Inferior parietal cortex (tissue), 1 donor: ENCODE data around the gene TMEM245.

Experiments
- DNase-seq: peaks from one replicate; pipeline ENCODE4 v3.0.0-alpha.2; 2016; ENCODE audit errors: extremely low spot score

TMEM245 gene

GRCh38 chr9:109119439-109120203 lies at the start of gene TMEM245:
Gene TMEM245, minus strand, starts transcription at chr9:109119947. Its CDS starts 34 bp downstream, at chr9:109119913.
- peak; percentile 94 for DNase-seq

GRCh38 chr9:109168170-109168569 lies 48.4 kb upstream of the TMEM245 start:
- DNase-seq, result no peak

DNA sequence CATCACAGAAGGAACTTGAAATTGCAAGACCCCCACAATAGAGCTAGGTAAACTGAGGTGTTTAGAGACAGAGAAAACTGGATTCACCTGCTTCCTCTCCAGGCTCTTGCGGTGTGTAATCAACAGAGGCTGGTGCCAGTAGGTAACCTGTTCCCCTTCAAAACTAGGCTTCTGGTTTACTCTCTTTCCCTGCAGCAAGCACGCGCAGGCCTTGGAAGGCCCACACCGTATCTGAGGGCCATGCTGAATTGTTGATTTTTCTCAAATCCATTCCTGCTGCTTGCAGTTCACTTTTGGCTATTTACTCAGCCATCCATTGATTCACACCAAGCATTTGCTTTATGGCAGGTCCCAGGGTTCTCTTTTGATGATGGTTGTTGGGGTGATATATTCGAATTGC lies 48.0 kb upstream of the TMEM245 start:
- no peak for DNase-seq

DNA sequence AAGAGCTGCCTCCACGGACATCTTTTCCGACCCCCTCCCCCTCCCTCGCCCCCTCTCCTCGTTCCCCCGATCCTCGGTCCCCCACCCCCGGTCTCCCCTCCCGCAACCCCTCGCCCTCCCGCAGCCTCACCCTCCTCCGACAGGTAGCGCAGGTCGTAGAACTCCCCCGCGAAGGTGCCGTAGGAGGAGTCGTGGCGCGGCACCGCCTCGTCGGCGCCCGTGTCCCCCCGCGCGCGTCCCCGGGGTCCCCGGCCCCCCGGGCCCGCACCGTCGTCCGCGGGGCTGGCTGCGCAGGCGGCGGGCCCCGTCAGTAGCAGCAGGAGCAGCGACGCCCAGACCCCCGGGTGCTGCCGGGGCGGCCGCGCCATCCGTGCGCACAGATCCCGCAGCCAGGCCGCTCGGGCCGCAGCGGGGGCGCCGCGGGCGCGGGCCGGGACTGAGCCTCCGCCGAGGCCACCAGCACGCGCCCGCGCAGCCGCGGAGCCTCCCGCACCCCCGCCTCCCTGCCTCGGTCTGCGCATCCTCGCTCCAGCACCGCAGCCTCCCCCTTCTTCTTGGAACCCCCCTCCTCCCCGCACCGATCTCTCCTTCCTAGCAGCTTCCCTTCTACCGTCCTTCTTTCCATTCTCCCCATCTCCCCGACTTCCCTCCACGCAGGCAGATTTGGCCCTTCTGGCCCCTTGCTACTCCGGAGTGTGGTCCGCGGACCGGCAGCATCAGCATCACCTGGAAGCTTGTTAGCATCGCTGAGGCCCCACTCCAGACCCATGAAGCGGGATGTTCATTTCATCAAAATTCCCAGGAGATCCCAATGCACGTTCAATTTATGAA lies 47.2 kb upstream of the TMEM245 start, which contains the start of gene FRRS1L:
FRRS1L (minus strand) TSS at position 479 of the 831 bp plus-strand sequence; CDS start at position 368, 111 bp downstream.
- DNase-seq, result peak; percentile 42

DNA sequence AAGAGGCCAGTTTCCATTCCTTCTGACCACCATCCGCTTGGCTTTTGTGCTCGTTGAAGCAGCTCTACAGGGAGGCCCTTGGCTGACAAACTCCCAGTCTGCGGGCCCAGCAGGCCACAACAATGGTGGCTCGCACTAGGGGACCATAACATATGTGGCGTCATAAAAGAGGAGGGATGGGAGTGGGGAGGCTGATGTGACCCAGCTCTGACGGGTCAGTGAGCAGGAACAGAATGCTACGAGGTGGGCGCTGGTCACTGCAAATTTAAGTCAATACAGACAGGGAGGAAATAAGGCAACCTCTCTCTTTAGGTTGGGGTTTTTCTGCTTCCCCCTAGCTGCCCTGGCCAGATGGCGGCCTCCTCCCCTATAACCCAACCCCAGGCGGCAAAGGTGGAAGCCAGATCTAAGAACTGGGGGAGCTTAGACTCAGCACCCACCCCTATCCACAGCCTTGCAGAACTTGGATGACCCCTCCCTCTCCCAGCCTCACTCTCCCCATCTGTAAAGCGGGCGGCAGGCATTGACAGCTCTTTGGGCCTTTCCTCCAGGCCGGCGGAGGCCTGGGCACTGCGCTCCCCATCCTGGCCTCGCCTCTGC lies 46.5 kb upstream of the TMEM245 start:
- no peak for DNase-seq

GRCh38 chr9:109164042-109164441 lies 44.3 kb upstream of the TMEM245 start:
- no peak for DNase-seq

DNA sequence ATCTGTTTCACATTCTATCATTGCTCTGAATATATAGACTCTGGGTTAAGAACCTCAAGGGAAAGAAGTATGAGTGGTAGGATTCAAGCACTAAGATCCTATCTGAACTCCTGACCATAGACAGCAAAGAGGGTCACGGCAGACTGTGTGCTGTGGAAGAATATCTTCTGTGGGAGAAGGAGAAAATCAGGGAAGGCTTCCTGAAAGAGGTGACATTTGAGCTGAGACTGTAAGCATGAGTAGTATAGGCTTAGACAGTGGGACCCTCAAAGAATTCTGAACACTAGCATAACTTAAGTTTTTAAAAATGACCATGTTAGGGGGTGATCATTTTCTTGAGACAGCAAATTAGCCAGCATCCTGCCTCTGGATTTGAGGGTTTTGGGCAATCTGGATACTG lies 43.4 kb upstream of the TMEM245 start:
- no peak for DNase-seq

- no peak for DNase-seq
These were observed 42.9 kb upstream of the TMEM245 start for GRCh38 chr9:109162677-109163076.

DNA sequence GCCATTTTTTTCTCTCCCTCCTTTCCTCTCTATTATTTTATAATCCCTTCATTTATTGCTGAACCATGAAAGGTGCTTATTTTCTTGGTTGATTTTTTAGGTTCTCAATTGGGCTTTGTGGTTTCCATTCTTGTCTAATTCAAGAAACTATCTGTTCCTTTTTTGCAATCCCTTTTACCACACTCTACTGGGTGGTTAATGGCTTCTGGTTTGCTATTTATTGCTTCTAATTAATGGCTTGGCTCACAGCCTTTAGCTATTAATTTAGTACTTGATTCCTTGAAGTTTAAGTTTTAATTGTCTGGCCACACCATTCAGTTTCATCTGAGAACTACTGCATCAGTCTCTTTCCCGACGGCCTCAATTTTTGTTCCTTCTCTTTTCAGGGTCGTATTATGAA lies 41.7 kb upstream of the TMEM245 start:
- no peak for DNase-seq

DNA sequence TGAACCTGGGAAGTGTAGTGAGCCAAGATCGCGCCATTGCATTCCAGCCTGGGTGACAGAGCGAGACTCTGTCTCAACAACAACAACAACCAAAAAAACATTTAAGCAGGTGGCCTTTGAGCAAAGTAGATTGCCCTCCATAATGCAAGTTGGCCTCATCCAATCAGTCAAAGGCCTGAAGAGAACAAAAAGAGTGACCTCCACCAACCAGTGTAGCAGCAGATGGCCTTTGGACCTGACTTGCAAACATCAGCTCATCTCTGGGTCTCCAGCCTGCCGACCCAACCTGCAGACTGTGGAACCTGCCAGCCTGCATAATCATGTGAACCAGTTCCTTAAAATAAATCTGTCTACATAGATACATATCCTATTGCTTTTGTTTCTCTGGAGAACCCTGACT lies 39.8 kb upstream of the TMEM245 start:
- DNase-seq, result no peak

DNA sequence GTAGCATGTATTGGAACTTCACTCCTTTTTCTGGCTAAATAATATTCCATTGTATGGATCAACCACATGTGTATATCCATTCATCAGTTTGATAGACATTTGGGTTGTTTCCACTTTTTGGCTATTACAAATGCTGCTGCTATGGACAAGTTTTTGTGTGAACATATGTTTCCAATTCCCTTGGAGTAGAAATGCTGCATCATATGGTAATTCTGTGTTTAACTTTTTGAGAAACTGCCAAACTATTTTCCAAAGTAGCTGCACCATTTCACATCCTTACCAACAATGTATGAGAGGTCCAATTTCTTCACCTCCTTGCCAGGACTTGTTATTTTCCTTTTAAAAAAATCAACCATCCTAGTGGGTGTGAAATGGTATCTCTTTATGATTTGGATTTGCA lies 38.9 kb upstream of the TMEM245 start:
- no peak for DNase-seq

- no peak for DNase-seq
These were observed 37.0 kb upstream of the TMEM245 start for GRCh38 chr9:109156708-109157107.

DNA sequence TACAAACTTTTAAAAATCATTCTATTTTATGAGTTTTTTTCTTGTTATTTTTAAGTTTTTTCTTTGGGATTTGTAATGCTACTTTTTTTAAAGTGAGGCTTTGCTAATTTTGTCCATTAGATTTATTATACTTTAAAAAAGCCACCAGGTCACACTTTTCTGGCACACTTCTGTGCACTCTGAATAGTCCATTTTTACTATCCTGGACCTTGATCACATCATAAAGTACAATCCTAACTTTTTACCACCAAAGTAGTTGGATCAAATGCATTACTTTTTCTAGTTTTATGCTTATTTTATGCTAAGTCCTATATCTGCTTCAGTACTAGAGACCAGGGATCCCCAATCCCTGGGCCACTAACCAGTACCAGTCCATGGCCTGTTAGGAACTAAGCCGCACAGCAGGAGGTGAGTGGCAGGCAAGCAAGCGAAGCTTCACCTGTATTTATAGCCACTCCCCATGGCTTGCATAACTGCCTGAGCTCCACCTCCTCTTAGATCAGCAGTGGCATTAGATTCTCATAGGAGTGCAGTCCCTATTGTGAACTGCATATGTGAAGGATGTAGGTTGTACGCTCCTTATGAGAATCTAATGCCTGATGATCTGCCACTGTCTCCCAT lies 31.3 kb upstream of the TMEM245 start:
- no peak for DNase-seq

DNA sequence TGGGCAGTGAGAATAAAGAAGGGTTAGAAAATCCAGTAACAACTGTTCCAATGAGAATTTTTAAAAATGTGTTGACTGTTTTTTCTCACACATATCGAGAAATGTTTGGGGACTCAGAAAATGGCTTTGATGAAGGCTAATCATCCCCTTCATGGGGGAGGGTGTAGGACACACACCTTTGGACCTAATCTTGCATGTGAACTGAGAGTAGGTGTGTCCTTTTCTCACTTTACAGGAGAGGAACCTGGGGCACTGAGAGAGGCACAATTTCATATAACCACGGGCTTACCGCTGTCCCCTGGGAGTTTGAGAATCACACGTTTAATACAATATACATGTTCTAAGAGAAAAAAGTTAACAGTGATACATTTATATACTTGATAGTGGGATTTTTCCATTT lies 30.0 kb upstream of the TMEM245 start:
- no peak for DNase-seq

DNA sequence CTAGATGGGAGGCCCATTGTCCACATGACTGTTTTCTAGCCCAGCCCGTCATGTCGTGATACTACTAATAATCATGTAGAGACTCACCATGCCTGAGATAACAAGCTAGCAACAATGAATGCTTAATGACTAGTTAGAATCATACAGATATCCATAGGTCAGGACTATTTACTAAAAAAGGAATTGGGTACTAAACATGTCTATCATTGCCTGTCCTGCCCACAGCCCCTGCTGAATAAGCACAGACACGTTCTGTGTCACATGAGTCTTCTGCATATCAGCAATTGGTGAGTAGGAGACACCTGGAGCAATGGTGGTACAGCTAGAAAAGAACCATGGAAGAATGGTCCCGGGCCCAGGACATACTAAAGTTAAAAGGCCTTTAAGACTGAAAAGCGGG lies 29.3 kb upstream of the TMEM245 start:
- no peak for DNase-seq

- DNase-seq, result no peak
These were observed 25.3 kb upstream of the TMEM245 start for GRCh38 chr9:109145051-109145450.

DNA sequence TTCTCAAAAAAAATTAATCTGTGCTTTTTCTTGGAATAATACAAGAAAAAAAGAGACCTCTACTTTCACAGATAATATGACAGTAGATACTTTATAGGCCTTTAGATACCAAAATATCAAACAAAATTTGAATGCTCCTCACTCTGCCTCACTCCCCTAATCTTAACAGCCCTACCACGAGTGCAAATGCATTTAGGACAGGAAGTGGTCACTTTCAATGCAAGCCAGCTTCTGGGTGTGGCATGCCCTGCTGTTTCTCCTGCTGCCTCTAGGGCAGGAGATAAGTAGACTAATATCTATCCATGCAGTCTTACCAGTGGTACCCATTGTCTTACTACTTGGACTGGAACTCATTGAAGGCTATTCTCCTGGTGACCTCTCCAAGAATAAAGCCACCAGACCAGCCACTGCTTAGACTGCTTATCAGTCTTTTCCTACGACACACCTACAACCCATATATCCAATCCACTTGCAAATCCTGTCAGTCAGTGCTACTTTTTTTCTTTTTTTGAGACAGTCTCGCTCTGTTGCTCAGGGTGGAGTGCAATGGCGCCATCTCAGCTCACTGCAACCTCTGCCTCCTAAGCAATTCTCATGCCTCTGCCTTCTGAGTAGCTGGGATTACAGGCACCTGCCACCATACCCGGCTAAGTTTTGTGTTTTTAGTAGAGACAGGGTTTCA lies 24.3 kb upstream of the TMEM245 start:
- DNase-seq, result no peak

DNA sequence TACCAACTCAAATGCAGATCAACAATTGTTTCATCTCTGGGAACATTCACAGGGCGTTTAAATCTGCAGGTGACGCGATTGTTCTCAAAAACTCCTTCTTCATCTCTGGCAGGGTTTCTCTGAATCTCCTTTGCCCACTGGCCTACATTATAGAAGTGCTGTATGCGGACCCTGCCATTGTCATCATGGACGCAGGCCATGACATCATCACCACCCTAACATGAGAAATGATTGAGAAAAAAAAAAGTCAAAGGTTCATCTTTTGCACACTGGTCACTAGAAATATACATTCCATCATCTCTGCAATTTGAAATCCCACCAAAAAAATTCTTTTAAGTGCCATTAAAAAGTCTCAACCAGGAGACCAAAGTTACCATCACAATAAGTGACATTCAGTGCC lies 21.6 kb upstream of the TMEM245 start:
- no peak for DNase-seq

DNA sequence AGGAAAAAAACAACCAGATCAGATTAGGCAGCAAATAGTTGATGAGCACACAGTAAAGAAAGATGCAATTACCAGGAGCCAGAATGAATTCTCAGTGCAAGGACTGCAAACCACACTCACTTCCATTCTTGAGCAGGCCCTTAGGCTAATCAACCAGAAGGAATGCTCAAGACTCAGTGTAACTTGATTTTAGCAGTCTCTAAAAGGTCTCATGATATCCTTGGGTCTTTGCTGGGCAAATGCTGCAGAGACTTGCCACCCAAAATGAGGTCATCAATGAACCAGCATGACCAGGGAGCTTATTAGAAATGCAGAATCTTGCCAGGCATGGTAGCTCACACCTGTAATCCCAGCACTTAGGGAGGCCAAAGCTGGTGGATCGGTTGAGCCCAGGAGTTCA lies 20.1 kb upstream of the TMEM245 start:
- DNase-seq, result no peak

DNA sequence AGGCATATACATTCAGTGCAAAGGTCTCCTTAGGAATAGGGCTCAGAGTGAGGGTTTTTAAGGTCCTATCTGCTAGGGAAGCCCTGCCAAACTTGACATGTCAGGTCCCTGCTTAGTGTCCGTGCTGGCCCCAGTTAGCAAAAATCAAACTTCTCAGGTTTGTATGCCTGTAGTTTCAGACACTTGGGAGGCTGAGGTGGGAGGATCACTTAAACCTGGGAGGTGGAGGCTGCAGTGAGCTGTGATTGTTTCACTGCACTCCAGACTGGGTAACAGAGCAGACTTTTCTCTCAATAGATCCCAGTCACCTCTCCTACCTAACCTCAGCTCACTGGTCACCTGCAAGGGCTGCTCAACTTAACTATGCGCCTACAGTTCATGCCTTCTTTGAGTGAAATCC lies 18.7 kb upstream of the TMEM245 start:
- no peak for DNase-seq

DNA sequence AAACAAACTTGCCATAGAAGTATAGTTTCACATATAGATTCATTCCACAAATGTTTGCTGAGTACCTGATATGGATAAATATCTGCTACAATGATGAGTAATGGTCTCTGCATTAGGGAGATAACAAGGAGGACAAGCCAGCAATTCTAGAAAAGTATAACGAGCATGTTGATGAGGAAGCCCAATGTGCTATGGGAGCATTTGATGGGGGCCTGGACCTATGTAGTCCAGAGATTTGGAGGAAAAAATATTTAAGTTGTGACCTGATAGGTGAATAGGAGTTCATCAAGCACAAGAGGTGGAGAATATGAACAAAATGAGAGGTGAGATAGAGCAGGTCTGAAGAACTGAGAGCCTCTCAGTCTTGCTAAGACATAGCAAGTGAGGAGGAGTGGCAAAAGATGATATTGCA lies 14.4 kb upstream of the TMEM245 start:
- no peak for DNase-seq

- no peak for DNase-seq
These were observed 13.8 kb upstream of the TMEM245 start for GRCh38 chr9:109133533-109133932.
